K562 (cell line): ENCODE data around the gene RASSF7. TPM values are rescaled to one million over a fixed set of nuclear protein-coding genes. Genes with fewer than 3 reads are reported as not detected.

Experiments used
- ATAC-seq: fragments of 200-7000 bp; cut with Tn5 transposase; 3 replicates; pipeline ENCODE4 v1.9.1; 2020; ENCODE audit warnings: moderate library complexity
- BruUV-seq: library from RNA; stranded (reverse); fragments of 400-500 nt; replicated peaks from 2 replicates; lab custom pipeline; 2021; lab: Mats Ljungman, UMichigan
- CTCF ChIA-PET: fragments of 300-600 bp; formaldehyde crosslinking; extraction: SDS; loops from one replicate; lab custom pipeline; 2021; ENCODE audit warnings: low intra/inter-chr PET ratio; lab: Yijun Ruan, JAX
- POLR2A ChIA-PET: fragments of 300-600, 350-650 bp; sonication (Branson Sonifier 250); formaldehyde crosslinking; extraction: SDS; loops from one replicate; lab custom pipeline; 2021; ENCODE audit warnings: antibody characterized with exemption, inconsistent platforms; lab: Yijun Ruan, JAX
- DNase-seq, 4 experiments: peaks; one replicate each; pipeline versions ENCODE4 v3.0.0 to v3.0.0-alpha.2; 2011 to 2018; ENCODE audit warnings: low spot score in 3 of 4, mixed read lengths in 3 of 4; ENCODE audit errors: extremely low read depth in 1 of 4
- FAIRE-seq: peaks from 2 replicates; lab custom pipeline; 2011; peaks lifted over from hg19 to GRCh38; lab: Jason Lieb, UNC
- H2AFZ ChIP-seq: 2 replicates; pipeline ENCODE4 v1.6.0; 2011; ENCODE audit warnings: low read depth, low read length, control low read depth, inconsistent platforms
- H3K27ac ChIP-seq: fragments of 200-600 bp; 3 replicates; pipeline ENCODE4 v1.8.0; 2011; ENCODE audit warnings: low read depth, mild to moderate bottlenecking, control low read depth, inconsistent platforms, low read length, moderate library complexity, mixed read lengths; ENCODE audit errors: extremely low read depth
- H3K27me3 ChIP-seq, 2 experiments: fragments of 300-600 bp in 1 of 2; 2 replicates in 1 of 2; 3 replicates in 1 of 2; pipeline versions ENCODE4 v1.6.0 to v1.8.0; 2011; ENCODE audit warnings: inconsistent platforms in 2 of 2, low read length in 2 of 2, mild to moderate bottlenecking in 1 of 2, mixed read lengths in 1 of 2, moderate library complexity in 1 of 2; ENCODE audit not compliant: control insufficient read depth in 2 of 2, insufficient read depth in 2 of 2
- H3K36me3 ChIP-seq: fragments of 300-600 bp; 3 replicates; pipeline ENCODE4 v1.8.0; 2011; ENCODE audit warnings: mild to moderate bottlenecking, low read length, inconsistent platforms; ENCODE audit not compliant: control insufficient read depth, insufficient read depth
- H3K4me1 ChIP-seq, 2 experiments: fragments of 200-600 bp in 1 of 2; replicated peaks in 1 of 2; 2 replicates in 1 of 2; 3 replicates in 1 of 2; pipeline versions ENCODE4 v1.5.1 to v1.8.0; 2011; ENCODE audit warnings: inconsistent platforms in 2 of 2, low read length in 2 of 2, mild to moderate bottlenecking in 1 of 2, mixed read lengths in 1 of 2, moderate library complexity in 1 of 2; ENCODE audit not compliant: control insufficient read depth in 2 of 2, insufficient read depth in 2 of 2
- H3K4me2 ChIP-seq: 2 replicates; pipeline ENCODE4 v1.6.1; 2011; ENCODE audit warnings: low read length, control low read depth, inconsistent platforms, mixed read lengths; ENCODE audit not compliant: insufficient read depth
- H3K4me3 ChIP-seq: fragments of 200-600 bp; sonication (generic), shearing (Covaris generic); 2 replicates; pipeline ENCODE4 v1.5.1; 2016; ENCODE audit warnings: control low read depth, inconsistent platforms
- H3K79me2 ChIP-seq: fragments of 200-600 bp; 3 replicates; pipeline ENCODE4 v1.8.0; 2011; ENCODE audit warnings: low read length, inconsistent platforms; ENCODE audit not compliant: control insufficient read depth, insufficient read depth
- H3K9ac ChIP-seq, 2 experiments: 2 replicates each; pipeline versions ENCODE4 v1.6.0 to v1.6.1; 2011; ENCODE audit warnings: low read depth in 2 of 2, low read length in 2 of 2, control low read depth in 1 of 2, inconsistent platforms in 1 of 2, mild to moderate bottlenecking in 1 of 2, mixed read lengths in 1 of 2; ENCODE audit not compliant: insufficient read depth in 1 of 2
- H3K9me1 ChIP-seq: one replicate; pipeline ENCODE4 v1.6.0; 2011; ENCODE audit warnings: inconsistent platforms, mild to moderate bottlenecking, low read length, moderate library complexity; ENCODE audit not compliant: control insufficient read depth, insufficient read depth
- H3K9me3 ChIP-seq: replicated peaks from 2 replicates; pipeline ENCODE4 v1.5.1; 2011; ENCODE audit warnings: low read depth, low read length, inconsistent platforms; ENCODE audit not compliant: control insufficient read depth, insufficient read depth
- H4K20me1 ChIP-seq: replicated peaks from 2 replicates; pipeline ENCODE4 v1.6.1; 2011; ENCODE audit warnings: low read length, inconsistent platforms, mixed read lengths; ENCODE audit not compliant: control insufficient read depth, insufficient read depth
- CREB1 ChIP-seq, 2 experiments: sonication (generic) in 1 of 2; formaldehyde crosslinking in 1 of 2; IDR thresholded peaks; 2 replicates each; pipeline versions ENCODE4 v1.6.1 to v1.8.0; 2012 to 2022; ENCODE audit warnings: inconsistent platforms in 1 of 2, mild to moderate bottlenecking in 1 of 2, missing genetic modification reagents in 1 of 2, moderate library complexity in 1 of 2
- HDGF ChIP-seq: fragments of 450-650 bp; IDR thresholded peaks from 2 replicates; pipeline ENCODE4 v1.6.1; 2016
- KDM5B ChIP-seq: fragments of 200-600 bp; sonication (generic); IDR thresholded peaks from 2 replicates; pipeline ENCODE4 v1.6.1; 2012; ENCODE audit warnings: low read depth, mild to moderate bottlenecking, moderate library complexity, low read length, control low read depth, inconsistent platforms; ENCODE audit not compliant: insufficient replicate concordance
- KLF16 ChIP-seq: IDR thresholded peaks from 2 replicates; pipeline ENCODE4 v1.6.1; 2016; ENCODE audit warnings: antibody characterized with exemption
- MEIS2 ChIP-seq: fragments of 450-650 bp; IDR thresholded peaks from 2 replicates; pipeline ENCODE4 v1.6.1; 2014; ENCODE audit warnings: mild to moderate bottlenecking; ENCODE audit not compliant: partially characterized antibody
- POLR2G ChIP-seq: fragments of 200-400 bp; formaldehyde crosslinking; IDR thresholded peaks from 2 replicates; pipeline ENCODE4 v1.6.1; 2017; ENCODE audit warnings: low read depth, mild to moderate bottlenecking, antibody characterized with exemption, low read length, moderate library complexity
- RBBP5 ChIP-seq: fragments of 200-600 bp; sonication (generic); IDR thresholded peaks from 2 replicates; pipeline ENCODE4 v1.6.1; 2012; ENCODE audit warnings: borderline replicate concordance, mild to moderate bottlenecking, low read length, control low read depth, inconsistent platforms; ENCODE audit not compliant: insufficient read depth, poor library complexity, severe bottlenecking
- TCF7L2 ChIP-seq: fragments of 150-350 bp; IDR thresholded peaks from 2 replicates; pipeline ENCODE4 v1.6.1; 2016; ENCODE audit warnings: low read depth, mild to moderate bottlenecking, low read length, moderate library complexity
- WGBS: fragments of 100-300 bp; shearing (Covaris generic); methylation state at CpG from one replicate; pipeline ENCODE4 v1.1.6; 2016; ENCODE audit warnings: low coverage, mixed read lengths; ENCODE audit not compliant: insufficient coverage; ENCODE audit errors: missing lambda C conversion rate; 5-methylcytosine and 5-hydroxymethylcytosine counted together
- in situ Hi-C: fragments of 300-500 bp; cut with MboI; formaldehyde crosslinking; loops from 4 replicates; pipeline ENCODE4 v1.15.0; 2018; ENCODE audit warnings: inconsistent platforms, mixed read lengths
- intact Hi-C: fragments of 100-400 bp; cut with micrococcal nuclease; formaldehyde crosslinking; loops from 2 replicates; pipeline ENCODE4 v1.14.2; 2022
- polyA plus RNA-seq, 8 experiments: library from polyadenylated mRNA; depleted of rRNA in 4 of 8; stranded (reverse) in 5 of 8; unstranded in 3 of 8; fragments of >200 nt; fragmentation: Nextera tagmentation in 2 of 8; fragmentation: Illumina TruSeq in 1 of 8; extraction: Ambion mirVana in 2 of 8; extraction: Trizol in 1 of 8; gene quantifications; 2 replicates each; pipeline versions ENCODE4 v1.2.1 to v1.2.3, GENCODE V29; 2011 to 2014; ENCODE audit warnings: inconsistent platforms in 1 of 8, missing spikeins in 1 of 8
- total RNA-seq, 7 experiments: library from RNA; depleted of rRNA in 6 of 7; stranded (reverse); fragments of >200 nt in 6 of 7; fragmentation: Illumina TruSeq in 2 of 7; extraction: Trizol in 2 of 7; gene quantifications; 2 replicates each; pipeline versions ENCODE4 v1.2.1 to v1.2.3, GENCODE V29; 2011 to 2021; ENCODE audit warnings: low replicate concordance in 1 of 7
- TF ChIP-seq, protein P1 (sequence below): fragments of 250-450 bp; sonication (Bioruptor Pico); IDR thresholded peaks from 2 replicates; pipeline ENCODE4 v1.9.0; 2021; ENCODE audit warnings: mild to moderate bottlenecking

The RASSF7 gene
- total and polyA plus RNA-seq, 9 of the 15 experiments (the other 6 are each of a cell fraction or from before 2014, with no cell fraction given), result 0.41 to 45.2 (median 18.6) TPM

DNA sequence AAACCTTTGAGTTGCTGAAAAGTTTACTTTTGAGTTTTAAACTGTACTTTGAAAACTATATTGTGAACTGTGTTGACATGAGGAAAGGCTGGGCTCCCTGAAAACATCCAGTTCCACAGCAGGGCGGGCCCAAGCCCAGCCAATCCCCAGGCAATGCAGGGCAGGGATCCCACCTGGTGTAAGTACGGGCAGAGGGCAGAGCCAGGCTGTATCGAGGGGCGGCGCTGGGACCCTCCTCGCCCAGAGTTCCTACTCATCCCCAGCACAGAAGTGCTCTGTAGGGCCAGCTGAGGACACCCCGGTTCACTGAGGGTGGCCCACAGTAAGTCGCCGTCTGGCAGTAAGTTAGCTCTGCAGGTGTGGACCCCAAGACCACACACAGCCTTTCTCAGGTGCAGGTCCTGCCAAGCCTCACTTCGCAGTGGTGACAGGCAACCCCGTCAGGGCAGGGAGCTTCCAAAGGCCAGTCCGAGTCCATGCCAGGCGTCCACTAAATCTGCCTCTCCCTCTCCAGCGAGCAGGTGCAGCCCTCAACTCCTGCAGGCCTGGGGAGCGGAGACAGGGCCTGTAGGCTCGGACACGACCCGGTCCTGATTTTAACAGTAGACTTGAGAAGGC is 6.3 kb downstream of the RASSF7 start:
- Histone ChIP-seq H2AFZ (no peak overlapping the region), H3K4me1 (peaks cover 27 to 74% of the 10 kb centered on the region in 2 experiments), H3K9me3 (no peaks in the 10 kb centered on the region), H4K20me1 (no peaks in the 10 kb centered on the region), H3K27ac (no peak overlapping the region; the same call in 2 of the 3 replicates), H3K27me3 (no peaks in the 10 kb centered on the region), H3K4me3 (peak overlapping the region; percentile 84), H3K9ac (peak overlapping the region; percentile 53 to 93; a peak in 3 of 4 replicates), H3K36me3 (peaks cover 32% of the 10 kb centered on the region; the same call in 2 of the 3 replicates), H3K4me2 (peak overlapping the region; percentile 91), H3K79me2 (peaks cover 34% of the 10 kb centered on the region)
- WGBS, result 86% methylated on average over 17 of the region's 18 CpGs
- CTCF ChIA-PET, result no interaction called here
- FAIRE-seq (no peak), ATAC-seq (no peak), DNase-seq (no peak)
- intact Hi-C loops (loop anchor here (10.0 kb wide), 1 partner anchor 228 kb away; the partner anchor contains the start of genes CEND1 and SLC25A22), in situ Hi-C loops (no loop called here)
- TSS peak; percentile 65 for BruUV-seq
- POLR2A ChIA-PET, result interaction anchor here (1.9 kb wide), 1 partner anchor 9 kb away, joined by 6 read pairs; no protein-coding TSS in a partner anchor
- TF ChIP-seq KLF16 (no peak), CREB1 (IDR thresholded peaks at IDR 0.05) (no peak), CREB1 (CRISPR knock-in tag; IDR thresholded peaks at IDR 0.05) (no peak), TCF7L2 (no peak), HDGF (no peak), MEIS2 (no peak), POLR2G (0 out of 2 replicates have a peak, but pooled peaks have one; percentile 11), RBBP5 (peak; percentile 58), KDM5B (peak; percentile 19)
- TF ChIP-seq, protein P1, sequence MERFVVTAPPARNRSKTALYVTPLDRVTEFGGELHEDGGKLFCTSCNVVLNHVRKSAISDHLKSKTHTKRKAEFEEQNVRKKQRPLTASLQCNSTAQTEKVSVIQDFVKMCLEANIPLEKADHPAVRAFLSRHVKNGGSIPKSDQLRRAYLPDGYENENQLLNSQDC (CRISPR knock-in tag), result no peak
- TF ChIP-seq, all 486 proteins: peak for 3
- no peaks in the 10 kb centered on the region for H3K9me1 ChIP-seq
